WTC11 (cell line): ENCODE measurements around the gene MRPL27. TPM values are rescaled to one million over a fixed set of nuclear protein-coding genes. Genes with fewer than 3 reads are reported as not detected.

Source experiments
- ATAC-seq: fragments of 200-7000 bp; cut with Tn5 transposase; 2 replicates; pipeline ENCODE4 v1.10.0; 2021; ENCODE audit warnings: mild to moderate bottlenecking, moderate library complexity
- CTCF ChIA-PET: fragments of 300-600 bp; sonication (Branson Sonifier 250); formaldehyde crosslinking; loops from one replicate; lab custom pipeline; 2021; ENCODE audit warnings: antibody characterized with exemption; lab: Charles Lee
- POLR2A ChIA-PET: fragments of 350-600 bp; sonication (Branson Sonifier 250); formaldehyde crosslinking; loops from one replicate; lab custom pipeline; 2021; ENCODE audit warnings: antibody characterized with exemption; lab: Charles Lee
- DNase-seq: peaks from one replicate; pipeline ENCODE4 v3.0.0; 2021; ENCODE audit warnings: low spot score
- H3K27ac Mint-ChIP-seq: 2 replicates; pipeline ENCODE4 v1.8.0; 2021; ENCODE audit warnings: mixed read lengths
- H3K27me3 Mint-ChIP-seq: 2 replicates; pipeline ENCODE4 v1.8.0; 2021; ENCODE audit warnings: low read depth, mild to moderate bottlenecking, moderate library complexity, mixed read lengths
- H3K36me3 Mint-ChIP-seq: 2 replicates; pipeline ENCODE4 v1.8.0; 2021; ENCODE audit warnings: mixed read lengths
- H3K4me1 Mint-ChIP-seq: 2 replicates; pipeline ENCODE4 v1.8.0; 2022; ENCODE audit warnings: mixed read lengths
- H3K4me3 Mint-ChIP-seq: 2 replicates; pipeline ENCODE4 v1.8.0; 2021; ENCODE audit warnings: mild to moderate bottlenecking, moderate library complexity, mixed read lengths
- H3K9me3 Mint-ChIP-seq: 2 replicates; pipeline ENCODE4 v1.8.0; 2021; ENCODE audit warnings: mixed read lengths
- ATF1 ChIP-seq: sonication (generic); formaldehyde crosslinking; IDR thresholded peaks from 2 replicates; pipeline ENCODE4 v1.8.1; 2023; ENCODE audit warnings: mild to moderate bottlenecking, moderate library complexity, missing genetic modification reagents
- ATF2 ChIP-seq: sonication (generic); formaldehyde crosslinking; IDR thresholded peaks from 2 replicates; pipeline ENCODE4 v1.8.1; 2022; ENCODE audit warnings: low read depth, missing genetic modification reagents, borderline replicate concordance
- CBFB ChIP-seq: sonication (generic); formaldehyde crosslinking; IDR thresholded peaks from 2 replicates; pipeline ENCODE4 v1.8.1; 2022; ENCODE audit warnings: mild to moderate bottlenecking, low read depth, missing genetic modification reagents
- CREM ChIP-seq: sonication (generic); formaldehyde crosslinking; IDR thresholded peaks from 2 replicates; pipeline ENCODE4 v1.8.1; 2022; ENCODE audit warnings: mild to moderate bottlenecking, missing genetic modification reagents, moderate library complexity
- E2F5 ChIP-seq: sonication (generic); formaldehyde crosslinking; IDR thresholded peaks from 2 replicates; pipeline ENCODE4 v1.8.1; 2022; ENCODE audit warnings: mild to moderate bottlenecking, moderate library complexity, missing genetic modification reagents
- ETV6 ChIP-seq: sonication (generic); formaldehyde crosslinking; IDR thresholded peaks from 2 replicates; pipeline ENCODE4 v1.8.1; 2022; ENCODE audit warnings: mild to moderate bottlenecking, missing genetic modification reagents
- FOXP1 ChIP-seq: sonication (generic); formaldehyde crosslinking; IDR thresholded peaks from 2 replicates; pipeline ENCODE4 v1.8.0; 2022; ENCODE audit warnings: missing genetic modification reagents, mild to moderate bottlenecking, moderate library complexity, borderline replicate concordance
- GABPB1 ChIP-seq: sonication (generic); formaldehyde crosslinking; IDR thresholded peaks from 2 replicates; pipeline ENCODE4 v1.8.1; 2023; ENCODE audit warnings: mild to moderate bottlenecking, missing genetic modification reagents
- HMGA2 ChIP-seq: fragments of 250-450 bp; sonication (Bioruptor Pico); IDR thresholded peaks from 2 replicates; pipeline ENCODE4 v1.4.0; 2021; ENCODE audit warnings: mild to moderate bottlenecking, moderate library complexity
- JAZF1 ChIP-seq: fragments of 250-450 bp; sonication (Bioruptor Pico); IDR thresholded peaks from 2 replicates; pipeline ENCODE4 v1.9.0; 2021; ENCODE audit warnings: moderate library complexity, mild to moderate bottlenecking, inconsistent platforms
- MYBL2 ChIP-seq: sonication (generic); formaldehyde crosslinking; IDR thresholded peaks from 2 replicates; pipeline ENCODE4 v1.8.1; 2023; ENCODE audit warnings: mild to moderate bottlenecking, moderate library complexity, missing genetic modification reagents
- NR1H2 ChIP-seq: sonication (generic); formaldehyde crosslinking; IDR thresholded peaks from 2 replicates; pipeline ENCODE4 v1.9.0; 2021; ENCODE audit warnings: mild to moderate bottlenecking, moderate library complexity, missing genetic modification reagents
- NR3C1 ChIP-seq: sonication (generic); formaldehyde crosslinking; conservative IDR thresholded peaks from 2 replicates; pipeline ENCODE4 v1.8.1; 2023; ENCODE audit warnings: low read depth, mild to moderate bottlenecking, missing genetic modification reagents
- OVOL2 ChIP-seq: fragments of 250-450 bp; sonication (Bioruptor Pico); IDR thresholded peaks from 2 replicates; pipeline ENCODE4 v1.9.0; 2021; ENCODE audit warnings: mild to moderate bottlenecking, borderline replicate concordance
- RELA ChIP-seq: sonication (generic); formaldehyde crosslinking; IDR thresholded peaks from 2 replicates; pipeline ENCODE4 v1.8.1; 2022; ENCODE audit warnings: missing genetic modification reagents, mild to moderate bottlenecking, borderline replicate concordance
- SOX15 ChIP-seq: fragments of 250-450 bp; sonication (Bioruptor Pico); IDR thresholded peaks from 2 replicates; pipeline ENCODE4 v1.9.0; 2021; ENCODE audit warnings: mild to moderate bottlenecking
- TEAD1 ChIP-seq: sonication (generic); formaldehyde crosslinking; IDR thresholded peaks from 2 replicates; pipeline ENCODE4 v1.8.0; 2022; ENCODE audit warnings: mild to moderate bottlenecking, missing genetic modification reagents
- ZBTB21 ChIP-seq: sonication (generic); formaldehyde crosslinking; IDR thresholded peaks from 2 replicates; pipeline ENCODE4 v1.8.1; 2023; ENCODE audit warnings: mild to moderate bottlenecking, missing genetic modification reagents, borderline replicate concordance
- ZNF219 ChIP-seq: sonication (generic); formaldehyde crosslinking; IDR thresholded peaks from 2 replicates; pipeline ENCODE4 v1.8.0; 2023; ENCODE audit warnings: missing genetic modification reagents, mild to moderate bottlenecking, borderline replicate concordance
- ZNF512 ChIP-seq: sonication (generic); formaldehyde crosslinking; IDR thresholded peaks from 2 replicates; pipeline ENCODE4 v1.8.1; 2022; ENCODE audit warnings: missing genetic modification reagents, borderline replicate concordance
- total RNA-seq: library from RNA; stranded (reverse); gene quantifications from 3 replicates; pipeline ENCODE4 v1.2.3, GENCODE V29; 2021
- TF ChIP-seq, protein P1 (sequence below): sonication (generic); formaldehyde crosslinking; IDR thresholded peaks from 2 replicates; pipeline ENCODE4 v1.8.1; 2023; ENCODE audit warnings: mild to moderate bottlenecking, missing genetic modification reagents, moderate library complexity
- TF ChIP-seq, protein P2 (sequence below): sonication (generic); formaldehyde crosslinking; IDR thresholded peaks from 2 replicates; pipeline ENCODE4 v1.8.0; 2023; ENCODE audit warnings: missing genetic modification reagents
- TF ChIP-seq, protein P3 (sequence below): sonication (generic); formaldehyde crosslinking; IDR thresholded peaks from 2 replicates; pipeline ENCODE4 v1.8.1; 2023; ENCODE audit warnings: mild to moderate bottlenecking, missing genetic modification reagents
- TF ChIP-seq, protein P4 (sequence below): fragments of 250-450 bp; sonication (Bioruptor Pico); IDR thresholded peaks from 2 replicates; pipeline ENCODE4 v1.9.0; 2021; ENCODE audit warnings: mild to moderate bottlenecking

Gene MRPL27
- total RNA-seq, 1 experiment from 2014 or later, result 80.5 TPM

DNA sequence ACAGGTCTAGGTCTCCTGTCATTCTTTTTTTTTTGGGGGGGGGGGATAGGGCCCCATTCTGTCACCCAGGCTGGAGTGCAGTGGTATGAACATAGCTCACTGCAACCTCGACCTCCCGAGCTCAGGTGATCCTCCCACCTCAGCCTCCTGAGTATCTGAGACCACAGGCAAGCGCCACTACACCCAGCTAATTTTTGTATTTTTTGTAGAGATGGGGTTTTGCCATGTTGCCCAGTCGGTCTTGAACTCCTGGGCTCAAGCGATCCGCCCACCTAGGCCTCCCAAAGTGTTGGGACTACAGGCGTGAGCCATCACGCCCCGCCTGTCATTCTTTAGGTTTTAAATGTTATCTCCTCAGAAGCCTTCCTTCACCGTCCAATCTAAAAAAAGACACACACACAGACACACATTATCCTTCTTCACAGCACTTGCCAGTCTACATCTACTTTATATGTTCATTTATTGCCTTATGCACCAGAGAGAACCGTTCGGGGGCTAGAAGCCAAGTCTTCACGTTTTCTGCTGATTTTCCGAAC lies 694 bp downstream of the MRPL27 start (continued):
- TF ChIP-seq, protein P1, sequence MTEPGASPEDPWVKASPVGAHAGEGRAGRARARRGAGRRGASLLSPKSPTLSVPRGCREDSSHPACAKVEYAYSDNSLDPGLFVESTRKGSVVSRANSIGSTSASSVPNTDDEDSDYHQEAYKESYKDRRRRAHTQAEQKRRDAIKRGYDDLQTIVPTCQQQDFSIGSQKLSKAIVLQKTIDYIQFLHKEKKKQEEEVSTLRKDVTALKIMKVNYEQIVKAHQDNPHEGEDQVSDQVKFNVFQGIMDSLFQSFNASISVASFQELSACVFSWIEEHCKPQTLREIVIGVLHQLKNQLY (CRISPR knock-in tag), result no peak
- TF ChIP-seq JAZF1 (CRISPR knock-in tag), result no peak
- TF ChIP-seq ZBTB21 (CRISPR knock-in tag), result no peak
- TF ChIP-seq ZNF219 (CRISPR knock-in tag), result no peak
- no peak for TF ChIP-seq ATF2 (CRISPR knock-in tag)
- no peak for TF ChIP-seq ATF1 (CRISPR knock-in tag)
- no peak for TF ChIP-seq MYBL2 (CRISPR knock-in tag)
- TF ChIP-seq SOX15 (CRISPR knock-in tag), result no peak
- no peak for TF ChIP-seq ZNF512 (CRISPR knock-in tag)

DNA sequence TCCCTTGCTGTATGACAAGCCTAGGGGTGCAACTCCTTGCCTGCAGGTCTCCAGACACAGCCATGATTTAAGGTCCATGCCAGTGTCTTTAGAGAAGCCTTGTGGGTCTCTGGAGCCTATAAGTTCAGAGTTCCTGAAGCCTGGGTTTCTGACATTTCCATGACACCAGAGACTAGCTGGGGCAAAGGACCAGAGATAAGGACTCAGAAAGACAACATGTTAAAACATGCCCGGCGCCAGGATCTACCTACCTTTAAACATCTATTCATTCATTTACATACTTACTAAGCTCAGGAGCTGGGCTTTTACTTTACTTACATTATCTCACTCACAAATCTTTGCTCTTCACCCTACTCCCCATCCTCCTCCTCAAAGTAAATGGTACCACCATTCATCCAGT lies 1.5 kb downstream of the MRPL27 start:
- POLR2A ChIA-PET, result no interaction called here
- peak overlapping the region; percentile 89 for H3K27ac Mint-ChIP-seq

GRCh38 chr17:50370052-50370451 lies 2.9 kb downstream of the MRPL27 start:
- ATAC-seq (no peak), DNase-seq (no peak)
- POLR2A ChIA-PET, result no interaction called here
- Mint-ChIP-seq H3K27me3 (no peaks in the 10 kb centered on the region), H3K27ac (no peak overlapping the region), H3K4me1 (peaks cover 29% of the 10 kb centered on the region), H3K9me3 (no peaks in the 10 kb centered on the region), H3K36me3 (peaks cover 48% of the 10 kb centered on the region), H3K4me3 (no peak overlapping the region)
- CTCF ChIA-PET, result interaction anchor here (1.0 kb wide), 1 partner anchor 230 kb away, joined by 3 read pairs; no protein-coding TSS in a partner anchor
- TF ChIP-seq SOX15 (CRISPR knock-in tag) (no peak), ATF2 (CRISPR knock-in tag) (no peak), HMGA2 (CRISPR knock-in tag) (no peak), OVOL2 (CRISPR knock-in tag) (no peak), CREM (no peak), RELA (no peak), NR1H2 (CRISPR knock-in tag) (no peak), NR3C1 (CRISPR knock-in tag) (no peak), ETV6 (no peak)
- TF ChIP-seq, protein P2, sequence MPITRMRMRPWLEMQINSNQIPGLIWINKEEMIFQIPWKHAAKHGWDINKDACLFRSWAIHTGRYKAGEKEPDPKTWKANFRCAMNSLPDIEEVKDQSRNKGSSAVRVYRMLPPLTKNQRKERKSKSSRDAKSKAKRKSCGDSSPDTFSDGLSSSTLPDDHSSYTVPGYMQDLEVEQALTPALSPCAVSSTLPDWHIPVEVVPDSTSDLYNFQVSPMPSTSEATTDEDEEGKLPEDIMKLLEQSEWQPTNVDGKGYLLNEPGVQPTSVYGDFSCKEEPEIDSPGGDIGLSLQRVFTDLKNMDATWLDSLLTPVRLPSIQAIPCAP (CRISPR knock-in tag), result no peak

More for the DNA sequence above, 1.5 kb downstream of the MRPL27 start:
- TF ChIP-seq GABPB1 (CRISPR knock-in tag) (no peak), JAZF1 (CRISPR knock-in tag) (no peak), E2F5 (CRISPR knock-in tag) (no peak), TEAD1 (no peak), CBFB (CRISPR knock-in tag) (no peak), FOXP1 (CRISPR knock-in tag) (no peak), ZNF219 (CRISPR knock-in tag) (no peak)
- TF ChIP-seq, protein P3, sequence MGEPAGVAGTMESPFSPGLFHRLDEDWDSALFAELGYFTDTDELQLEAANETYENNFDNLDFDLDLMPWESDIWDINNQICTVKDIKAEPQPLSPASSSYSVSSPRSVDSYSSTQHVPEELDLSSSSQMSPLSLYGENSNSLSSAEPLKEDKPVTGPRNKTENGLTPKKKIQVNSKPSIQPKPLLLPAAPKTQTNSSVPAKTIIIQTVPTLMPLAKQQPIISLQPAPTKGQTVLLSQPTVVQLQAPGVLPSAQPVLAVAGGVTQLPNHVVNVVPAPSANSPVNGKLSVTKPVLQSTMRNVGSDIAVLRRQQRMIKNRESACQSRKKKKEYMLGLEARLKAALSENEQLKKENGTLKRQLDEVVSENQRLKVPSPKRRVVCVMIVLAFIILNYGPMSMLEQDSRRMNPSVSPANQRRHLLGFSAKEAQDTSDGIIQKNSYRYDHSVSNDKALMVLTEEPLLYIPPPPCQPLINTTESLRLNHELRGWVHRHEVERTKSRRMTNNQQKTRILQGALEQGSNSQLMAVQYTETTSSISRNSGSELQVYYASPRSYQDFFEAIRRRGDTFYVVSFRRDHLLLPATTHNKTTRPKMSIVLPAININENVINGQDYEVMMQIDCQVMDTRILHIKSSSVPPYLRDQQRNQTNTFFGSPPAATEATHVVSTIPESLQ, result no peak
- TF ChIP-seq, protein P4, sequence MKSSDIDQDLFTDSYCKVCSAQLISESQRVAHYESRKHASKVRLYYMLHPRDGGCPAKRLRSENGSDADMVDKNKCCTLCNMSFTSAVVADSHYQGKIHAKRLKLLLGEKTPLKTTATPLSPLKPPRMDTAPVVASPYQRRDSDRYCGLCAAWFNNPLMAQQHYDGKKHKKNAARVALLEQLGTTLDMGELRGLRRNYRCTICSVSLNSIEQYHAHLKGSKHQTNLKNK (CRISPR knock-in tag), result no peak
- Mint-ChIP-seq H3K4me1 (peaks cover 22% of the 10 kb centered on the region), H3K4me3 (peak overlapping the region; percentile 99), H3K9me3 (no peaks in the 10 kb centered on the region), H3K27me3 (no peaks in the 10 kb centered on the region), H3K36me3 (peaks cover 52% of the 10 kb centered on the region)
- ATAC-seq (no peak), DNase-seq (no peak)
- CTCF ChIA-PET, result interaction anchor here (2.0 to 3.4 kb wide), 2 partner anchors 10 to 26 kb away, joined by 8 to 16 read pairs; partner anchors contain the start of gene LRRC59
